HG03439 (cell line): ENCODE measurements around the gene ATRN.

ENCODE experiments used
- ATAC-seq: cut with Tn5 transposase; IDR thresholded peaks from one replicate; pipeline ENCODE4 v1.9.1; 2021; ENCODE audit warnings: mild to moderate bottlenecking, moderate library complexity; ENCODE audit not compliant: unreplicated experiment

ATRN gene

GRCh38 chr20:3616250-3616649 lies 145.4 kb downstream of the ATRN start:
- ATAC-seq = no peak

GRCh38 chr20:3621111-3621510 lies 150.3 kb downstream of the ATRN start:
- no peak for ATAC-seq

- no peak for ATAC-seq
These were observed 151.6 kb downstream of the ATRN start for GRCh38 chr20:3622406-3622805.

- ATAC-seq = no peak
These were observed 156.7 kb downstream of the ATRN start for GRCh38 chr20:3627476-3627875.

GRCh38 chr20:3628502-3629314 lies 157.9 kb downstream of the ATRN start:
- no peak for ATAC-seq

GRCh38 chr20:3629893-3630292 lies 159.1 kb downstream of the ATRN start:
- ATAC-seq = no peak

- ATAC-seq = no peak
These were observed 159.6 kb downstream of the ATRN start for GRCh38 chr20:3630429-3630828.

GRCh38 chr20:3631534-3631933 lies 160.7 kb downstream of the ATRN start:
- no peak for ATAC-seq

- no peak for ATAC-seq
These were observed 161.6 kb downstream of the ATRN start for GRCh38 chr20:3632311-3633004.

- no peak for ATAC-seq
These were observed 163.2 kb downstream of the ATRN start for GRCh38 chr20:3633913-3634478.

GRCh38 chr20:3635346-3635745 lies 164.5 kb downstream of the ATRN start:
- ATAC-seq = no peak

GRCh38 chr20:3640259-3640658 lies 169.4 kb downstream of the ATRN start:
- ATAC-seq = no peak

- no peak for ATAC-seq
These were observed 174.7 kb downstream of the ATRN start for GRCh38 chr20:3645309-3646066.

- no peak for ATAC-seq
These were observed 175.2 kb downstream of the ATRN start for GRCh38 chr20:3646067-3646440.

- no peak for ATAC-seq
These were observed 175.8 kb downstream of the ATRN start for GRCh38 chr20:3646651-3647050.

GRCh38 chr20:3647473-3647872 lies 176.7 kb downstream of the ATRN start:
- no peak for ATAC-seq

- ATAC-seq = no peak
These were observed 178.1 kb downstream of the ATRN start for GRCh38 chr20:3648951-3649350.

GRCh38 chr20:3651204-3651962 lies 180.6 kb downstream of the ATRN start:
- no peak for ATAC-seq

- no peak for ATAC-seq
These were observed 181.4 kb downstream of the ATRN start for GRCh38 chr20:3652221-3652620.

- ATAC-seq = no peak
These were observed 182.1 kb downstream of the ATRN start for GRCh38 chr20:3652676-3653596.
